Naive thymus-derived CD4-positive, alpha-beta T cell (primary cell): ENCODE measurements around the gene OGFR. TPM values are rescaled to one million over a fixed set of nuclear protein-coding genes. Genes with fewer than 3 reads are reported as not detected.

ENCODE experiments used
- ATAC-seq: fragments of 150-1000 bp; cut with Tn5 transposase; 2 replicates; pipeline ENCODE4 v1.10.0; 2021; ENCODE audit warnings: mild to moderate bottlenecking, moderate library complexity
- CTCF ChIA-PET: fragments of 350-600 bp; sonication (Branson Sonifier 250); formaldehyde crosslinking; loops from one replicate; lab custom pipeline; 2021; ENCODE audit warnings: antibody characterized with exemption; lab: Charles Lee
- POLR2A ChIA-PET: fragments of 350-600 bp; sonication (Branson Sonifier 250); formaldehyde crosslinking; loops from one replicate; lab custom pipeline; 2021; ENCODE audit warnings: antibody characterized with exemption, inconsistent platforms; lab: Charles Lee
- DNase-seq, 9 donors: peaks; one replicate each; pipeline versions ENCODE4 v3.0.0 to v3.0.0-alpha.2; 2020 to 2022; ENCODE audit warnings: mixed read lengths in 1 of 9
- H3K27ac ChIP-seq: one replicate; pipeline ENCODE4 v1.7.0; 2013; ENCODE audit warnings: mild to moderate bottlenecking, low read depth, low read length, moderate library complexity
- H3K27me3 ChIP-seq, 2 donors: one replicate each; pipeline ENCODE4 v1.7.0; 2013; ENCODE audit warnings: low read length in 2 of 2, mild to moderate bottlenecking in 2 of 2, moderate library complexity in 2 of 2; ENCODE audit not compliant: control insufficient read depth in 2 of 2, insufficient read depth in 2 of 2
- H3K36me3 ChIP-seq, 3 experiments: 1 replicate in 2 of 3; 2 replicates in 1 of 3; pipeline ENCODE4 v1.7.0; 2013; ENCODE audit warnings: low read length in 3 of 3, mild to moderate bottlenecking in 3 of 3, moderate library complexity in 1 of 3; ENCODE audit not compliant: insufficient read depth in 3 of 3, control insufficient read depth in 2 of 3
- H3K4me1 ChIP-seq, 2 donors: one replicate each; pipeline ENCODE4 v1.7.0; 2013; ENCODE audit warnings: low read length in 2 of 2, mild to moderate bottlenecking in 2 of 2, moderate library complexity in 1 of 2; ENCODE audit not compliant: control insufficient read depth in 2 of 2, insufficient read depth in 2 of 2
- H3K4me3 ChIP-seq: 2 replicates; pipeline ENCODE4 v1.7.0; 2013; ENCODE audit warnings: mild to moderate bottlenecking, low read length
- H3K9me3 ChIP-seq, 3 experiments: 1 replicate in 2 of 3; 2 replicates in 1 of 3; pipeline ENCODE4 v1.7.0; 2013; ENCODE audit warnings: low read length in 3 of 3; ENCODE audit not compliant: control insufficient read depth in 2 of 3
- H3K27ac Mint-ChIP-seq, 9 donors: one replicate each; pipeline ENCODE4 v1.8.0; 2020 to 2022; ENCODE audit warnings: mixed read lengths in 9 of 9, mild to moderate bottlenecking in 8 of 9, moderate library complexity in 5 of 9, inconsistent platforms in 2 of 9
- H3K27me3 Mint-ChIP-seq, 5 donors: one replicate each; pipeline ENCODE4 v1.8.0; 2021 to 2022; ENCODE audit warnings: mixed read lengths in 5 of 5, mild to moderate bottlenecking in 1 of 5
- H3K36me3 Mint-ChIP-seq, 5 donors: one replicate each; pipeline ENCODE4 v1.8.0; 2020 to 2022; ENCODE audit warnings: mixed read lengths in 5 of 5, mild to moderate bottlenecking in 3 of 5, inconsistent platforms in 1 of 5
- H3K4me1 Mint-ChIP-seq, 7 donors: one replicate each; pipeline ENCODE4 v1.8.0; 2020 to 2022; ENCODE audit warnings: mixed read lengths in 7 of 7, mild to moderate bottlenecking in 3 of 7, inconsistent platforms in 1 of 7
- H3K4me3 Mint-ChIP-seq, 10 donors: one replicate each; pipeline ENCODE4 v1.8.0; 2020 to 2022; ENCODE audit warnings: mild to moderate bottlenecking in 10 of 10, mixed read lengths in 10 of 10, moderate library complexity in 6 of 10, inconsistent platforms in 2 of 10
- H3K9me3 Mint-ChIP-seq, 11 donors: one replicate each; pipeline ENCODE4 v1.8.0; 2020 to 2022; ENCODE audit warnings: mixed read lengths in 11 of 11, mild to moderate bottlenecking in 4 of 11, inconsistent platforms in 1 of 11, moderate library complexity in 1 of 11
- intact Hi-C, 2 donors: fragments of 100-400 bp; cut with micrococcal nuclease; formaldehyde crosslinking; loops; one replicate each; pipeline ENCODE4 v1.15.1; 2023
- polyA plus RNA-seq, 2 donors: library from polyadenylated mRNA; unstranded; fragments of 300-500 nt; fragmentation: Illumina TruSeq; gene quantifications; one replicate each; pipeline ENCODE4 v1.2.3, GENCODE V29; 2021
- total RNA-seq, 6 experiments: library from RNA in 5 of 6; stranded (reverse) in 5 of 6; gene quantifications; 1 replicate in 5 of 6; 2 replicates in 1 of 6; pipeline ENCODE4 v1.2.3 and lab custom pipeline; 2021 to 2026

The OGFR gene
- total and polyA plus RNA-seq, 7 experiments from 2014 or later = 34.5 to 82.7 (median 69.6) TPM

DNA sequence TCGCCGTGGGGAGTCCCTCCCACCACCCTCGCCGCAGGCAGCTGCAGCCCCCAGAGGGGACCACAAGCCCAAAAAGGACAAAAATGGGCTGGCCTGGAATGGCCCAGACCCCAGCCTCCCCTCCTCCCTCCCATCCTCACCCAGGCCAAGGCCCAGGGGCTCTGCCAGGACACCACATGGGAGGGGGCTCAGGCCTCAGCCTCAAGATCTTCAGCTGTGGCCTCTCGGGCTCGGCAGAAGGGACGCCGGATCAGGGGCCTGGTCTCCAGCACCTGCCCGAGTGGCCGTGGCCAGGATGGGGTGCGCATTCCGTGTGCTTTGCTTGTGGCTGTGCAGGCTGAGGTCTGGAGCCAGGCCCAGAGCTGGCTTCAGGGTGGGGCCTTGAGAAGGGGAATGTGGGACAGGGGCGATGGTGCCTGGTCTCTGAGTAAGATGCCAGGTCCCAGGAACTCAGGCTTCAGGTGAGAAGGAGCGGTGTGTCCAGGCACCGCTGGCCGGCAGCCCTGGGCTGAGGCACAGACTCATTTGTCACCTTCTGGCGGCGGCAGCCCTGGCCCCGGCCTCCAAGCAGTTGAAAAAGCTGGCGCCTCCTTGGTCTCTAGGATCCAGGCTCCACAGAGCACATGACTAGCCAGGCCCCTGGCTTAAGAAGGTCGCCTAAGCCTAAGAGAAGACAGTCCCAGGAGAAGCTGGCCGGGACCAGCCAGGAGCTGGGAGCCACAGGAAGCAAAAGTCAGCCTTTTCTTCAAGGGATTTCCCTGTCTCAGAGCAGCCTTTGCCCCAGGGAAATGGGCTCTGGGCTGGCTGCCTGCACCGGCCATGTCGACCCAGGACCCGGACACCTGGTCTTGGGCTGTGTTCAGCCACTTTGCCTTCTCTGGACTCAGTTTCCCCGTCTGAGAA, 43.5 kb upstream of the OGFR start:
- Mint-ChIP-seq H3K36me3 (no peaks in the 10 kb centered on the region), H3K27me3 (peaks cover 0 to 19% (median 4%) of the 10 kb centered on the region in 5 donors), H3K9me3 (peaks cover 0 to 4% (median 0%) of the 10 kb centered on the region in 11 donors), H3K4me1 (peaks cover 0 to 11% (median 0%) of the 10 kb centered on the region in 7 donors), H3K4me3 (no peak overlapping the region), H3K27ac (no peak overlapping the region)
- H3K36me3 ChIP-seq = no peaks in the 10 kb centered on the region
- ChIA-PET POLR2A (no interaction called here), CTCF (no interaction called here)
- H3K4me3 ChIP-seq = no peak overlapping the region
- DNase-seq (no peak), ATAC-seq (no peak)
- H3K27me3 ChIP-seq = no peaks in the 10 kb centered on the region
- no peaks in the 10 kb centered on the region for H3K4me1 ChIP-seq
- H3K27ac ChIP-seq = no peak overlapping the region
- intact Hi-C loops = no loop called here
- no peaks in the 10 kb centered on the region for H3K9me3 ChIP-seq

DNA sequence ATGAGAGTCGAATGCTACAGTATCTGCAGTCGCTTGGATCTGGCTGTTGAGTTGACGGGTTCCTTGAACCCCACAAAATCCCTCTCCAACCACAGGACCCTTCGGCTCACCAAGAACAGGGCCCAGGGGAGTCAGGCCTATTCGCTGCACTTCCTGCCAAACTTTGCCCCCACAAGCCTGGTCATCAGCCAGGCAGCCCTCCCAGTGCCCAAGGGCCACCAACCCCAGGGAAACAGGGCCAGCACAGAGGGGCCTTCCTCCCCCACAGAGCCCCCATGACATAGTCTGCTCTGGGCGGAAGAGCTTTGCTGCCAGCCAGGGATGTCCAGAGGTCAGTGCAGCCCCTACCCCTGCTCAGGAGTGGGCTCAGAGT, 42.9 kb upstream of the OGFR start:
- Histone ChIP-seq H3K4me1 (no peaks in the 10 kb centered on the region), H3K9me3 (no peaks in the 10 kb centered on the region), H3K27ac (no peak overlapping the region), H3K4me3 (no peak overlapping the region), H3K36me3 (no peaks in the 10 kb centered on the region), H3K27me3 (no peaks in the 10 kb centered on the region)
- Mint-ChIP-seq H3K4me1 (peaks cover 0 to 14% (median 4%) of the 10 kb centered on the region in 7 donors), H3K36me3 (no peaks in the 10 kb centered on the region), H3K27ac (no peak overlapping the region), H3K4me3 (no peak overlapping the region), H3K27me3 (peaks cover 0 to 21% (median 4%) of the 10 kb centered on the region in 5 donors), H3K9me3 (peaks cover 0 to 4% (median 0%) of the 10 kb centered on the region in 11 donors)
- CTCF ChIA-PET = no interaction called here
- POLR2A ChIA-PET = no interaction called here
- ATAC-seq = no peak
- no peak for DNase-seq
- intact Hi-C loops = no loop called here

DNA sequence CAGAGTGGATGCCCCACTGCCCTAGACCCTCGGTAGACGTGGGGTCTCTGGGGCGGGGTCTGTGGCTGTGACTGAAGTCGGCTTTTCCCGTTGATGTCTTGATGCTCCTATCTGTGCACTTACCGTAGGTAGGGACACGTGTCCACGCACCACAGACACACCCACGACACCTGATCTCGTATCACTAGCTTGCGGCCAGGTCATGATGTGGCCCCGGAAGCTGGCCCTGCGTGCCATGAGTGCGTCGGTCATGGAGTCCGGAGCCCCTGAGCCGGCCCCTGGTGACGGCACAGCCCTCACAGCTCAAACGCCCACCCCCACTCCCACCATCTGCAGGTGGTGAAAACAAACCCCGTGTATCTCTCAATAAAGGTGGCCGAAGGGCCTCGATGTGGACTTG, 42.3 kb upstream of the OGFR start:
- Mint-ChIP-seq H3K4me1 (peaks cover 0 to 12% (median 8%) of the 10 kb centered on the region in 7 donors), H3K4me3 (no peak overlapping the region), H3K36me3 (no peaks in the 10 kb centered on the region), H3K9me3 (peaks cover 0 to 4% (median 0%) of the 10 kb centered on the region in 11 donors), H3K27me3 (peaks cover 0 to 16% (median 0%) of the 10 kb centered on the region in 5 donors), H3K27ac (no peak overlapping the region)
- intact Hi-C loops = no loop called here
- CTCF ChIA-PET = no interaction called here
- Histone ChIP-seq H3K36me3 (no peaks in the 10 kb centered on the region), H3K27me3 (no peaks in the 10 kb centered on the region), H3K9me3 (no peaks in the 10 kb centered on the region), H3K4me1 (no peaks in the 10 kb centered on the region), H3K27ac (no peak overlapping the region), H3K4me3 (no peak overlapping the region)
- ATAC-seq (no peak), DNase-seq (no peak)
- POLR2A ChIA-PET = no interaction called here

DNA sequence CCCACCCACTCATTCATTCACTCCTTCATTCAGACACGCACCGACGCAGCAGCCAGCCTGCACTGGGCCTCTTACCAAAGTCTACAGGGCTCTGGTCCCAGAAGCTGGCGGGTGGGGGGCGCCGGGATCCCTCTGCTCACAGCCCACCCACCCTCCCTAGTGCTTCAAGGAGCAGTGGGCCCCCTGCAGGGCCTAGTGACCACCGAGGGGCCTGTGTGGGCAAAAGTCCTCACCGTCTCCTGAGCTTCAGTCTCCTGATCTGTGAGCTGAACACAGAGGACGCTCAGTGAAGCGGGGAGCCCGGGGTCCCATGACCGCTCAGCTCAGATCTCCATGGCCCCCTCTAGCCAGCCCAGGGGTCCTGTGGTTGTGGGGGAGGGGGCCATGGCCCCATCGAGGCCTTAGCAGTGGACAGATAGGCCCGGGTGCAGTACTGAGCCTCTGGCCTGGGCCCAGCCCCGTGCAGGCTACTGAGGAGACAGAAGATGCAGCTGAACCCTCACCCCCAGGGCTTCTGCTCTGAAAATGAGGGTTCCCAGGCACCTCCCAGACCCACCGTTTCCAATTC, 41.8 kb upstream of the OGFR start:
- Histone ChIP-seq H3K36me3 (no peaks in the 10 kb centered on the region), H3K4me3 (no peak overlapping the region), H3K9me3 (no peaks in the 10 kb centered on the region), H3K27me3 (no peaks in the 10 kb centered on the region), H3K27ac (no peak overlapping the region), H3K4me1 (no peaks in the 10 kb centered on the region)
- H3K4me1 Mint-ChIP-seq = peaks cover 0 to 16% (median 10%) of the 10 kb centered on the region in 7 donors
- H3K4me3 Mint-ChIP-seq = no peak overlapping the region
- no peaks in the 10 kb centered on the region for H3K36me3 Mint-ChIP-seq
- H3K27me3 Mint-ChIP-seq = peaks cover 0 to 12% (median 0%) of the 10 kb centered on the region in 5 donors
- CTCF ChIA-PET = no interaction called here
- DNase-seq = no peak
- POLR2A ChIA-PET = no interaction called here
- H3K9me3 Mint-ChIP-seq = no peaks in the 10 kb centered on the region
- intact Hi-C loops = no loop called here
- no peak for ATAC-seq
- no peak overlapping the region for H3K27ac Mint-ChIP-seq

DNA sequence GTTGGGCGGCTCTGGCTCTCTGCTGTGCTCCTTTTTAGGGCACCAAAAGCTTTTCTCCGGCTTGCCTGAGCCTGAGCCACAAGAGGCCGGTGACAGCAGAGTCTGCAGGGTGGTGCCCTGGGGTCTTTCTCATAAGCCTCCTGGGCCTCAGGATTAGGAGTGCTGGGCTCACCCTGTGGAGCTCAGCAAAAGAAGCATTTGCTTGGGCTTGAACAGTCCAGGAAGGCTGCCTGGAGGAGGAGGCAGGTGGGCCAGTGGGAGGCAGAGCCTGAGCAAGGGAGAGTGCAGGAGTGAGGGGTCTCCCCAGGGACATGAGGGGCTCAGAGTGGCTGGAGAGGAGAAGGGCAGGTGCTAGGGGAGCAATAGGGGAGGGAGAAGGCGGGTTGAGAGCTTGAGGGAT, 41.2 kb upstream of the OGFR start:
- Mint-ChIP-seq H3K27ac (no peak overlapping the region), H3K36me3 (no peaks in the 10 kb centered on the region), H3K4me1 (peaks cover 0 to 21% (median 12%) of the 10 kb centered on the region in 7 donors), H3K27me3 (peaks cover 0 to 10% (median 0%) of the 10 kb centered on the region in 5 donors), H3K4me3 (no peak overlapping the region), H3K9me3 (no peaks in the 10 kb centered on the region)
- ChIA-PET POLR2A (no interaction called here), CTCF (no interaction called here)
- no peaks in the 10 kb centered on the region for H3K36me3 ChIP-seq
- no peaks in the 10 kb centered on the region for H3K9me3 ChIP-seq
- no peaks in the 10 kb centered on the region for H3K4me1 ChIP-seq
- H3K27me3 ChIP-seq = no peaks in the 10 kb centered on the region
- intact Hi-C loops = no loop called here
- DNase-seq = no peak
- H3K27ac ChIP-seq = no peak overlapping the region
- no peak for ATAC-seq
- H3K4me3 ChIP-seq = no peak overlapping the region

DNA sequence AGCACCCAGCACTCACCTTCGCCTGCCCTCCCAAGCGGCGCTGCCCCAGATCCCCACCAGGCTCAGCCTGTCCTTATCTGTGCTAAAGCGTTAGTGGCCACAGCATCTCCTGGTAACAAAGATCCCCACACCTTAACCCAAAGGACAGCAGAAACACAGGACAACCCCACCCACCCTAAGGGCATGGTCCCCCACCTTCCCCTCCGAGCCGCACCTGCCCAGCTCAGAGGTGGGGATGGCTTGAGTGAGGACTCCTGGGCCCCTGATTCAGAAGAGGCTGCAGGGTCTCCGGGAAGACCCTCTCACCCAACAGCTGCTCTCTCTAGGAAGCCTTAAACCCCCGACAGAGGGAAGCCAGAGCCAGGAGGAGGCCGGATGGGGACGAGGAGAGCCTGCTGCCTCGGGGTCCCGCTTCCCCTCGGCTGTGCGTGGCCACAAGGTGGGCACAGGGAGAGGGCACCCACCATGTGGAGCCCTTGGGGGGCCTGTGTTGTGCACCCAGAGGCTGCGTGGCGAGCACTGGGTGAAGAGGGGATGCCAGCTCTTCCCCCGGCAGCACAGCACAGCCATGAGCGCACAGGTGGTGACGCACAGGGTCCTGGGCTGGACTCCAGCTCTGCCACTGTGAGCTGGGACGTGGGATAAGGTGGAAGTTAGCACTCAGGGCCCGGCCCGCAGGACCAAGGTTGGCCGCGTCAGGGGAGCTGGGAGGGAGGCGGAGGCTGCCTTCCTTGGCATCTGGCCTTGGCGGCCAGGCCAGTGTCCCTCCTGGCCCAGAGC, 40.3 kb upstream of the OGFR start:
- Mint-ChIP-seq H3K4me1 (peaks cover 0 to 30% (median 16%) of the 10 kb centered on the region in 7 donors), H3K4me3 (no peak overlapping the region), H3K27me3 (peaks cover 0 to 4% (median 0%) of the 10 kb centered on the region in 5 donors), H3K9me3 (no peaks in the 10 kb centered on the region), H3K27ac (no peak overlapping the region), H3K36me3 (no peaks in the 10 kb centered on the region)
- Histone ChIP-seq H3K27me3 (no peaks in the 10 kb centered on the region), H3K27ac (no peak overlapping the region), H3K4me1 (no peaks in the 10 kb centered on the region), H3K9me3 (no peaks in the 10 kb centered on the region), H3K4me3 (no peak overlapping the region), H3K36me3 (no peaks in the 10 kb centered on the region)
- intact Hi-C loops = no loop called here
- CTCF ChIA-PET = interaction anchor here (0.7 kb wide), 1 partner anchor 36 kb away, joined by 3 read pairs; no protein-coding TSS in a partner anchor
- DNase-seq (no peak), ATAC-seq (no peak)
- POLR2A ChIA-PET = interaction anchor here (1.1 kb wide), 1 partner anchor 10 kb away, joined by 3 read pairs; no protein-coding TSS in a partner anchor
